Measurements from ENCODE around the gene MB21D2.
"Not testable (repeated sequence)": the region's sequence is repeated elsewhere in the genome, so short reads cannot be mapped to it uniquely, and the experiment has no call there.

MB21D2 gene, protein sequence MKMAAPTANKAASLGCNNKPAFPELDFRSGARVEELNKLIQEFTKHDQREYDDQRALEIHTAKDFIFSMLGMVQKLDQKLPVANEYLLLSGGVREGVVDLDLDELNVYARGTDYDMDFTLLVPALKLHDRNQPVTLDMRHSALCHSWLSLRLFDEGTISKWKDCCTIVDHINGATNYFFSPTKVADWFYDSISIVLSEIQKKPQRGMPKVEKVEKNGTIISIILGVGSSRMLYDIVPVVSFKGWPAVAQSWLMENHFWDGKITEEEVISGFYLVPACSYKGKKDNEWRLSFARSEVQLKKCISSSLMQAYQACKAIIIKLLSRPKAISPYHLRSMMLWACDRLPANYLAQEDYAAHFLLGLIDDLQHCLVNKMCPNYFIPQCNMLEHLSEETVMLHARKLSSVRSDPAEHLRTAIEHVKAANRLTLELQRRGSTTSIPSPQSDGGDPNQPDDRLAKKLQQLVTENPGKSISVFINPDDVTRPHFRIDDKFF

DNA sequence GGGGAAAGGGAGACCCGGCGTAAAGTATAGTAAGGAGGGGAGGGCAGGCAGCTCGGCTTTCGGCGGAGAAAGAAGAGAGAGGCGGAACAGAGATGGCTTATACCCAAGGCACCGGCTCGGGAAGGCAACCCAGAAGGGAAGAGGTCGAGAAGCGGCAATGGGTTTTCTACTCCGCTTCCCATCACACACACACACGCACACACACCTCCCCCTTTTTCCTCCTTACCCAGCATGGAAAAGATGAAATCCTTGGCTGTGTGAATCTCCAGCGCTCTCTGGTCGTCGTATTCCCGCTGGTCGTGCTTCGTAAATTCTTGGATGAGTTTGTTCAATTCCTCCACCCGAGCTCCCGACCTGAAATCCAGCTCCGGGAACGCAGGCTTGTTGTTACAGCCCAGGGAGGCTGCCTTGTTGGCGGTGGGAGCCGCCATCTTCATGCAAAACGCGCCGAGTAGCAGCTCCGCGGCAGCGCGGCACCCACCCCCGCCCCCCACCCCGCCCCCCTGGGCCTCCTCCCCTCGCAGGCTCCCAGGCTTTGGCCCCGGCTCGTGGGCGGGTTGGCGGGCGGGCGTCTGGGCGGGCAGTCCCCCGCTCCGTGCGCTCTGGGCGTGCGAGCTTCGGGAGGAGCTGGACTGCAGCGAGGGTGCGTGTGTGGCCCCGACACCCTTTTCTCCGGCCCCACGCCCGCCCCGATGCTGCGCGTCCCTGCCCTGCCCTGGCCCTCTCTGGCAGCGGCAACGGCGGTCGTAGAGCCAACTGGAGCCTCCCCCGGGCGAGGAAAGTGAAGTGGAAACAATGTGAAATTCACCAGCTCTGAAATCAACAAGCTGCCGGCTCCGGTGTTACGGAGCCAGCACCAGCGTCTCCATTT lies at the start of gene MB21D2:
TSS of gene MB21D2 (minus strand) at position 453 of the 871 bp plus-strand sequence. CDS start at position 437, 16 bp downstream.
- no peak for TF ChIP-seq ZFX (IDR thresholded peaks at IDR 0.05)
- no peak within 1 kb of the TSS for H3K27ac ChIP-seq

- H3K27ac ChIP-seq: not testable (repeated sequence)
Measured at GRCh38 chr3:192964959-192965719, 47.5 kb upstream of the MB21D2 start.

DNA sequence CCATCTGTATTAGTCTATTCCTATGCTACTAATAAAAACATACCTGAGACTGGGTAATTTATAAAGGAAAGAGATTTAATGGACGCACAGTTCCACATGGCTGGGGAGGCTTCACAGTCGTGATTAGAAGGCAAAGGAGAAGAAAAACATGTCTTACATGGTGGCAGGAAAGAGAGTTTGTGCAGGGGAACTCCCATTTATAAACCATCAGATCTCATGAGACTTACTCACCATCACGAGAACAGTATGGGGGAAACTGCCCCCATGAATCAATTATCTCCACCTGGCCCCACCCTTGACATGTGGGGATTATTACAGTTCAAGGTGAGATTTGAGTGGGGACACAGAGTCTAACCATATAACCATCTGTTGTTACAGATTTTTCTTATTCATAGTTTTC lies 42.1 kb upstream of the MB21D2 start:
- H3K27ac ChIP-seq: no peak overlapping the region
- no peak for TF ChIP-seq CTCF (conservative IDR thresholded peaks at IDR 0.05)
- TF ChIP-seq ZFX (IDR thresholded peaks at IDR 0.05): no peak

GRCh38 chr3:192958219-192958872 lies 40.7 kb upstream of the MB21D2 start:
- H3K27ac ChIP-seq: no peak overlapping the region
- TF ChIP-seq CTCF (conservative IDR thresholded peaks at IDR 0.05): no peak
- no peak for TF ChIP-seq ZFX (IDR thresholded peaks at IDR 0.05)

DNA sequence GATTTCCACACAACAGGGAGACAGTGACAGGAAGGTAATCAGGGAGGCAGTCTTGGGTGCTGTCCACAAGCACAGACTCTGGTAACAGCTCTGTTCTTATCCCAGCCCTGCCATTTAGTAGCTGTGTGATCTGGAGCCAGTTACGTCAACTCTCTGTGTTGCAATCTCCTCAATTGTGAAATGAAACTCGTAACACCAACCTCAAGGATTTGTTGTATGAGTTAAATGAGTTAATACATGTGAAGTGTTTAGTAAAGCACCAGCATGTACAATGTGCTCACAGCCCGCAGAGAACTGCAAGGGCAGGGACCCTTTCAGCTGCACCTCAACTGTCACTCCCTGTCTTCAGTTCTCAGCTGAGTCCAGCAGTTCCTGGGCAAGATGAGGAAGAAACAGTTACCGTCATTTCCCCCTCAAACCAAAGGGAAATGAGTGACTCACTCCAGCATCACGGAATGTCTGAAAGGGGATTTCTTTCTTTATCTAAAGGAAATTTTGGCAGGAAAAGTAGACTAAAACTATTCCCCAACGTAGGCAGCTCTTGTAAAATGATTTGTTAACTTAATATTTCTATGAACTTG lies 39.9 kb upstream of the MB21D2 start:
- H3K27ac ChIP-seq: no peak overlapping the region
- TF ChIP-seq ZFX (IDR thresholded peaks at IDR 0.05) (no peak), CTCF (conservative IDR thresholded peaks at IDR 0.05) (no peak)

DNA sequence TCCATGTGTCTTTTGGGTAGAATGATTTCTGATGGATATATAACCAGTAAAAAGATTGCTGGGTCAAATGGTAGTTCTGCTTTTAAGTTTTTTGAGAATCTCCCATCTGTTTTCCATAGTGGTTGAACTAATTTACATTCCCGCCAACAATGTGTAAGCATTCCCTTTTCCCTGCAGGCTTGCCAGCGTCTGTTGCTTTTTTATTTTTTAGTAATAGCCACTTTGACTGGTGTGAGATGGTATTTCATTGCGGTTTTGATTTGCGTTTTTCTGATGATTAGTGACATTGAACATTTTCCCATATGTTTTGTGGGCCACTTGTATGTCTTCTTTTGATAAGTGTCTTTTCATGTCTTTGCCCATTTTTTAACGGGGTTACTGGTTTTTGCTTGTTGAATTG lies 36.3 kb upstream of the MB21D2 start:
- no peak for TF ChIP-seq ZFX (IDR thresholded peaks at IDR 0.05)
- TF ChIP-seq CTCF (conservative IDR thresholded peaks at IDR 0.05): no peak

GRCh38 chr3:192947421-192947820 lies 29.8 kb upstream of the MB21D2 start:
- TF ChIP-seq CTCF (conservative IDR thresholded peaks at IDR 0.05) (no peak), ZFX (IDR thresholded peaks at IDR 0.05) (no peak)

More for the DNA sequence above, 36.3 kb upstream of the MB21D2 start:
- H3K27ac ChIP-seq: no peak overlapping the region

More at GRCh38 chr3:192947421-192947820, 29.8 kb upstream of the MB21D2 start:
- H3K27ac ChIP-seq: no peak overlapping the region

Data from C4-2B (cell line).